Measurements from ENCODE around the gene AMPD3. TPM values are rescaled to one million over a fixed set of nuclear protein-coding genes. Genes with fewer than 3 reads are reported as not detected.

AMPD3 gene
- total and polyA plus RNA-seq, 7 donors = 23.5 to 120 (median 67.7) TPM

GRCh38 chr11:10441652-10442503 is 13.2 kb upstream of the AMPD3 start:
- no peaks in the 10 kb centered on the region for H3K27me3 ChIP-seq (ENCODE audit: insufficient read depth in 3 of 3, low read length in 2 of 3)
- no peaks in the 10 kb centered on the region for H3K36me3 ChIP-seq (ENCODE audit: insufficient read depth in 1 of 2, low read depth in 1 of 2)
- TF ChIP-seq, protein P1, sequence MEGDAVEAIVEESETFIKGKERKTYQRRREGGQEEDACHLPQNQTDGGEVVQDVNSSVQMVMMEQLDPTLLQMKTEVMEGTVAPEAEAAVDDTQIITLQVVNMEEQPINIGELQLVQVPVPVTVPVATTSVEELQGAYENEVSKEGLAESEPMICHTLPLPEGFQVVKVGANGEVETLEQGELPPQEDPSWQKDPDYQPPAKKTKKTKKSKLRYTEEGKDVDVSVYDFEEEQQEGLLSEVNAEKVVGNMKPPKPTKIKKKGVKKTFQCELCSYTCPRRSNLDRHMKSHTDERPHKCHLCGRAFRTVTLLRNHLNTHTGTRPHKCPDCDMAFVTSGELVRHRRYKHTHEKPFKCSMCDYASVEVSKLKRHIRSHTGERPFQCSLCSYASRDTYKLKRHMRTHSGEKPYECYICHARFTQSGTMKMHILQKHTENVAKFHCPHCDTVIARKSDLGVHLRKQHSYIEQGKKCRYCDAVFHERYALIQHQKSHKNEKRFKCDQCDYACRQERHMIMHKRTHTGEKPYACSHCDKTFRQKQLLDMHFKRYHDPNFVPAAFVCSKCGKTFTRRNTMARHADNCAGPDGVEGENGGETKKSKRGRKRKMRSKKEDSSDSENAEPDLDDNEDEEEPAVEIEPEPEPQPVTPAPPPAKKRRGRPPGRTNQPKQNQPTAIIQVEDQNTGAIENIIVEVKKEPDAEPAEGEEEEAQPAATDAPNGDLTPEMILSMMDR (IDR thresholded peaks at IDR 0.05) = no peak
- ATAC-seq = peak; percentile 53 to 91 (median 78)
- no peak overlapping the region for H3K4me3 ChIP-seq
- peaks cover 5% of the 10 kb centered on the region for H3K4me1 ChIP-seq
- peak overlapping the region; percentile 76 for H3K27ac ChIP-seq
- intact Hi-C loops (cut with DNase I) = no loop called here
- no peaks in the 10 kb centered on the region for H3K9me3 ChIP-seq
- WGBS, 3 donors = 89 to 95% (median 93%) methylated on average over 8 of the region's 8 CpGs
- DNase-seq = no peak

DNA sequence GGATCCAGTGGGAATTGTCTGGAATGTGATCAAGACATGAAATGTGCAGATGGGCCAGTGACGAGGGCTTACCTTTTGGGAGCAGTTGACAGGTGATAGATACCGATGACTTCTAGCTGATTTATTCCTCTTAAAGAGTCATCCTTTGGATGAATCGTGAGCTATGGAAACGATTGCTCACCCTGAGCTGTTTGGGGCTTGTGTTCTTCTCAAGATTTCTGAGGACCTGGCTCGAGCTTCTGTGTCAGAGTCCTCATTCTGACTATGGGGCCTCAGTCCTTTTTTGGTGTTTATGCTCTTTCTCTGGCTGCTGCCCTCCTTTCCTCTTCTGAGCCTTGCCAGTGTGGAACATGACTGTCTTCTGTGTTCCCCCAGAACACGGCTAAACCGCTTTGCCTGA is 11.9 kb upstream of the AMPD3 start:
- ATAC-seq (no peak), DNase-seq (no peak)
- TF ChIP-seq, protein P1 (IDR thresholded peaks at IDR 0.05) = no peak
- Histone ChIP-seq H3K27ac (no peak overlapping the region), H3K4me3 (no peak overlapping the region), H3K36me3 (ENCODE audit: insufficient read depth in 1 of 2, low read depth in 1 of 2) (no peaks in the 10 kb centered on the region), H3K9me3 (no peaks in the 10 kb centered on the region), H3K27me3 (ENCODE audit: insufficient read depth in 3 of 3, low read length in 2 of 3) (no peaks in the 10 kb centered on the region), H3K4me1 (peaks cover 5% of the 10 kb centered on the region)
- 80 to 95% (median 92%) methylated on average over 7 of the region's 7 CpGs for WGBS, 3 donors
- intact Hi-C loops (cut with DNase I) = no loop called here

- DNase-seq (no peak), ATAC-seq (no peak)
- intact Hi-C loops (cut with DNase I) = no loop called here
- peaks cover 5% of the 10 kb centered on the region for H3K4me1 ChIP-seq
- no peak overlapping the region for H3K4me3 ChIP-seq
- TF ChIP-seq, protein P1 (IDR thresholded peaks at IDR 0.05) = no peak
- WGBS, 3 donors = 71 to 87% (median 79%) methylated on average over 4 of the region's 4 CpGs
- no peaks in the 10 kb centered on the region for H3K9me3 ChIP-seq
- H3K27ac ChIP-seq = no peak overlapping the region
- H3K36me3 ChIP-seq (ENCODE audit: insufficient read depth in 1 of 2, low read depth in 1 of 2) = no peaks in the 10 kb centered on the region
- H3K27me3 ChIP-seq (ENCODE audit: insufficient read depth in 3 of 3, low read length in 2 of 3) = no peaks in the 10 kb centered on the region
These were observed 11.3 kb upstream of the AMPD3 start for GRCh38 chr11:10443721-10444235.

DNA sequence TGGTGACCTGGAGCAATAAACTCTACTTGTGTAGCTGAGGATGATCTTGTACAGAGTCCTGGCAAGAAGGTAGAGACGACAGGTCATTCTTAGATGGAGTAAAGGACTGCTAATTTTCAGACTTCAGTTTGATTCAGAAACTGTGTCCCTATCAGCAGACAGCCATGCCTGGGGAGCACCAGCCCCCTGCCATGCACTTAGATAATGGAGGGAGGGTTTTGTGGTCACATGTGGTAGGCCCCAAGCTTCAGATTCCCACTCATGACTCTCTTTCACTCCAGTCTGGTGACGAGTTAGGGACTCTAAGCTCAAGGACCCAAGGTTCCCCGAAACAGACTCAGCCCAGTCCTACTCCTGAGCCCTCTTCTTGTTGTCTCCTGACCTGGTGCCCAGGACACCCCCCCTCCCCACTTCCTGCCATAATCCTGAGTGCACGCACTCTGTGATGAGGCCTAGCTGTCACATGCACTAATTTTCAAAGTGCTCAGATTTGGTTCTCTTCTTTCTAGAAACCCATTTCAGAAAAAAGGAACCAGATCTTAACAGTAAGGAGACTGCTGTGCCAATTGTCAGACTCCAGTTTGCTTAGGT is 10.2 kb upstream of the AMPD3 start:
- H3K27ac ChIP-seq = no peak overlapping the region

More for the DNA sequence above, 10.2 kb upstream of the AMPD3 start:
- Histone ChIP-seq H3K36me3 (ENCODE audit: insufficient read depth in 1 of 2, low read depth in 1 of 2) (no peaks in the 10 kb centered on the region), H3K27me3 (ENCODE audit: insufficient read depth in 3 of 3, low read length in 2 of 3) (no peaks in the 10 kb centered on the region), H3K9me3 (no peaks in the 10 kb centered on the region), H3K4me3 (no peak overlapping the region), H3K4me1 (peaks cover 5% of the 10 kb centered on the region)
- intact Hi-C loops (cut with DNase I) = no loop called here
- WGBS, 3 donors = 91 to 94% (median 91%) methylated on average over 4 of the region's 4 CpGs
- TF ChIP-seq, protein P1 (IDR thresholded peaks at IDR 0.05) = no peak
- DNase-seq (no peak), ATAC-seq (no peak)
